GM13976 (cell line): ENCODE measurements around the gene ERMARD.

Experiments
- DNase-seq: peaks from one replicate; pipeline ENCODE4 v3.0.0; 2012; ENCODE audit warnings: low spot score
- in situ Hi-C: fragments of 300-500 bp; cut with MboI; formaldehyde crosslinking; loops from one replicate; pipeline ENCODE4 v1.12.0; 2022; ENCODE audit warnings: low sequenced_read_pairs, mixed read lengths, inconsistent platforms; ENCODE audit not compliant: unreplicated experiment
- TF ChIP-seq, protein P1 (sequence below): IDR thresholded peaks from 2 replicates; pipeline ENCODE4 v1.5.1; 2012; ENCODE audit warnings: borderline replicate concordance, mild to moderate bottlenecking; ENCODE audit not compliant: insufficient read depth; ENCODE audit errors: extremely low read depth, missing control alignments, control extremely low read depth

ERMARD gene

DNA sequence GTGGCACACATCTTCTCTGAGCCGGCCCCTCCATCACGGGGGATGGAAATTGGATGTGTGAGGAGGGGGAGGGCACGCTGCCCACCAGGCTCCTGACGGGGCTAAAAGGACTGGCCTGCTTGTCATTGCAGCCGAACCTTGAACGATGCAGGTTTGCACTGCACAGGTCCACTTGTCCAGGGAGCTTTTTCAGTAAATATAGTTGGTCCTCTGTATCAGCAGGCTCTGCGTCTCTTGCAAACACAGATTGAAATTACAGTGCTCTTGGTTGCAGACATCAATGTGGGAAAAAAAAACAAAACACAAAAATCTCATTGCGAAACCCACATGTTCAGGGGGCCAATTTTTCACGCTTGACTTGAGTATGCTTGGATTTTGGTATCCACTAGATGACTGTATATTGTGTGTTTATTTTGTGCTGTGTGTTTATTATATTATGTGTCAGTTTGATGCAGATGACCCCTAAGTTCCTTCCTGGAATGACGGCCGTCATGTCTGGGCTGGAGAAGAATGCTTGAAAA, 29.2 kb downstream of the ERMARD start:
- in situ Hi-C loops = no loop called here
- no peak for DNase-seq
- TF ChIP-seq, protein P1, sequence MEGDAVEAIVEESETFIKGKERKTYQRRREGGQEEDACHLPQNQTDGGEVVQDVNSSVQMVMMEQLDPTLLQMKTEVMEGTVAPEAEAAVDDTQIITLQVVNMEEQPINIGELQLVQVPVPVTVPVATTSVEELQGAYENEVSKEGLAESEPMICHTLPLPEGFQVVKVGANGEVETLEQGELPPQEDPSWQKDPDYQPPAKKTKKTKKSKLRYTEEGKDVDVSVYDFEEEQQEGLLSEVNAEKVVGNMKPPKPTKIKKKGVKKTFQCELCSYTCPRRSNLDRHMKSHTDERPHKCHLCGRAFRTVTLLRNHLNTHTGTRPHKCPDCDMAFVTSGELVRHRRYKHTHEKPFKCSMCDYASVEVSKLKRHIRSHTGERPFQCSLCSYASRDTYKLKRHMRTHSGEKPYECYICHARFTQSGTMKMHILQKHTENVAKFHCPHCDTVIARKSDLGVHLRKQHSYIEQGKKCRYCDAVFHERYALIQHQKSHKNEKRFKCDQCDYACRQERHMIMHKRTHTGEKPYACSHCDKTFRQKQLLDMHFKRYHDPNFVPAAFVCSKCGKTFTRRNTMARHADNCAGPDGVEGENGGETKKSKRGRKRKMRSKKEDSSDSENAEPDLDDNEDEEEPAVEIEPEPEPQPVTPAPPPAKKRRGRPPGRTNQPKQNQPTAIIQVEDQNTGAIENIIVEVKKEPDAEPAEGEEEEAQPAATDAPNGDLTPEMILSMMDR = no peak

DNA sequence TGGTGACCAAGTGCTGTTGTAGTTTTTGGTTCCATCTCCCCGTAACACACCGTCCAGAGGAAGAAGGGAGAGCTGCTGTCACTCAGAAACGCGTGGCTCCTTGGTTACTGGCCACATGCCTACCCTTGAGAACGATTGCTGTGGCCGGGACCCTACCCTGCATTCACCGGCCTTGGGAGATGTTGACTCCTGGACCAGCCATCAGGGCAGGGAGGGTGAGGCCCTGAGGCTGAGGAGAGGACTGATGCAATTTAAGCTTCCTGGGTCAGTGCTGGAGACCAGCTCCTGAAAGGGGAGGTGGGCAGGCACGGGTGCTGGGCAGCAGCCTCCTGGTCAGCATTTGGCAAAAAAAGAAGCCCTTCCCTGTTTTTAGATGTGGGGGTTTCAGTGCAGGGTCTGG, 31.5 kb downstream of the ERMARD start:
- no peak for DNase-seq
- in situ Hi-C loops = no loop called here
- TF ChIP-seq, protein P1 = no peak

DNA sequence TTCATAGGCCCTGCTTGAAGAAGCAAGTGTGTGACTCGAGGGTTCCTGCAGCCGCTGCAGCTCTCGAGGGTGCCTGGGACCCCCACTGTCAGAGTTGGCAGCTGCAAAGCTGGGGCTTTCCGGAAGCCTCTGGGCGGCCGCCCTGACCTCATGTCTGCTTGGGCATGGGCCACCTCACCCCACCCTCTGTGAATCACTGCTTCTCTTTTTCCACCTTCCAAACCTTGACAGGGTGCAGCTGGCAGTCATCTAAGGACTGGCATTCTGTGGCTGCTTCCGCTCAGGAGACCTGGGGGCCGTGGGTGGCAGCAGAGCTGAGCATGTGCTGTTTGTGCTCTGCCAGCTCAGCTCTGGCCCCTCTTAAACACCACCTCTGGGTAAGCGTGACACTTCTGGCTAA, 32.0 kb downstream of the ERMARD start:
- no peak for DNase-seq
- in situ Hi-C loops = no loop called here
- TF ChIP-seq, protein P1 = no peak

DNA sequence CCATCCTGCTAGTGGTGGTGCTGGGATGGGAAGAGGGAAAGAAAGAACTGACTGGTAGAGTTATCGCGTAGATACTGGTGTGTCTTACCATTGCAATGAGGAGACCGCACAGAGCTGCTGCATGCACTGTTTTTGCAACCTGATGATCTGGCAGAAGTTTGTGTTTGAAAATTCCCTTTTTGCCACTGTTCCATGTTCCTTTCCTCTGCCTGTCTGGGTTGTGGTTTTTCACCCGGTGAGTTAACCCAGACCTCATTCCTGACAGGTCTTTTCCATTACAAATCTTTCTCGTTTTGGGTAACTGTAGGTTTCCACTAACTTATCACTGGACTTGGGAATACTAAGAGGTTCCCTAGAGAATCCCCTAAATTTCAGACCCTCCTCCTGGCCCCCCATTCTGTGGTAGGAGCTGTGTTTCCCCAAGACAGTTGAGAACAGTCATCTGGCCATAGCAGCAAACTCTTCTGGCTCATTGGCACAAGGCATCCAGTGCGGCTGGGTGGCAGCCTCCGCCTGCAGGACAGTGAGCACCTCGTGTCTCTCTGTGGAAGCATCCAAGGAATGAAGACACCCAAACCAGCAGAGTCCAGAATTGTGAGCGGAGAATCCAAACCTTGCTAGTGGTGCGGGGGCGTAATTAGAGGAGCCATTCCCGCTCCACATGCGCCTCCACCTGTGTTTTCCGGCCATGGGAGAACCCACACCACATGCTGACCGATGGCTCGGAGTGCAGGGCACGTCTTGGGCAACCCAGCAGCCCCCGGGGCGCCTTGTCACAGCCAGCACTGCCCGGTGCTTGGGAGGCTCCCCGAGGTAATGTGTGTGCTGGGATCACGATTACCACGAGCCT, 32.8 kb downstream of the ERMARD start:
- TF ChIP-seq, protein P1 = no peak
- in situ Hi-C loops = no loop called here

DNA sequence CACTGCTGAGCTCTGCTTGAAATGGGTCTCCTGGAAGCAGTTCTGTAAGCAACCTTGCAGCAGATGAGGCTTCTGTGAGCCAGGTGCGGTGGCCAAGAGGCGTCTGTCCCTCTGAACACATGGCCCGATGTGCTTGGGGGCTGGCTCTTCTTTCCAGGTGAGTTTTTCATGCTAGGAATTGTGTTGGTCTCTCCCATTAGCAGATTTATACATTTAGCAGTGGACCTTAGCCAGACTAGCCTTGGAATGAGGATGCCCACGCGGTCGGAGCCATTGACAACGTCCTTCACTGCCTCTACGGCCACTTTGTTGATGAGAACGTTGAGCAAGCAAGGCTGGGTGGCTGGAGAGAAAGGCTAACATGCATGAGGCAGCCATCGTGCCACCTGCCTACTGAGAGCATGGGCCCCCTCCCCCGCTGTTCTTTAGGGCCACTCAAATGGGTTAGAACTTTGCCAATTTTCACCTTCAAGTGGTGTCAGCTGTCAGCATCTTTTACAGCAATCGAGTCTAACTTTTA, 33.5 kb downstream of the ERMARD start:
- in situ Hi-C loops = no loop called here
- TF ChIP-seq, protein P1 = no peak

More for the DNA sequence above, 32.8 kb downstream of the ERMARD start:
- DNase-seq = no peak

DNA sequence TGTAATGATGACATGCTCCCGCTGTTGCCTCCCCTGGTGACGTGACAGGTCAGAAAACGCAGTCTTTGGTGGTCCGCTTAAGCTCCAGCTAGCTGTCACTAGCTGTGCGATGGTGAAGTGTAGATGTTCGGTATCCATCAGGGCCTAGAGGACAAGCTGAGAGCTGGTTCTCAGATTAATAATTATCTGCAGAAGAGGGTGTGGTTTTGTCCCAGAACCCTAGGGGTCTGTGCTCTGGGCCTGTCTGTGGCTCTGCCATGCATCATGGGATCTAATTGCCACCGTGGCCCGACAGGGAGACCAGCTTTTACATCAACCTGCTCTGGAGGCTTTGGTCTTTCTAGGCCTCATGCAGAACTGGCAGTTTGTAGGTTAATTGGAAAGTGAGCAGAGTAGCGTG, 34.1 kb downstream of the ERMARD start:
- in situ Hi-C loops = no loop called here

More for the DNA sequence above, 33.5 kb downstream of the ERMARD start:
- DNase-seq = no peak

More for the DNA sequence above, 34.1 kb downstream of the ERMARD start:
- DNase-seq = no peak
- TF ChIP-seq, protein P1 = no peak
